NCI-H2227 treated with DMSO at 0.1 percent for 48 hours (cell line): Measurements from ENCODE around the gene NR4A2.

Experiments used
- DNase-seq: peaks from one replicate; lab custom pipeline; 2025; lab: John Stamatoyannopoulos, UW

The NR4A2 gene

GRCh38 chr2:156340377-156340776 is 7.9 kb upstream of the NR4A2 start:
- no peak for DNase-seq

DNA sequence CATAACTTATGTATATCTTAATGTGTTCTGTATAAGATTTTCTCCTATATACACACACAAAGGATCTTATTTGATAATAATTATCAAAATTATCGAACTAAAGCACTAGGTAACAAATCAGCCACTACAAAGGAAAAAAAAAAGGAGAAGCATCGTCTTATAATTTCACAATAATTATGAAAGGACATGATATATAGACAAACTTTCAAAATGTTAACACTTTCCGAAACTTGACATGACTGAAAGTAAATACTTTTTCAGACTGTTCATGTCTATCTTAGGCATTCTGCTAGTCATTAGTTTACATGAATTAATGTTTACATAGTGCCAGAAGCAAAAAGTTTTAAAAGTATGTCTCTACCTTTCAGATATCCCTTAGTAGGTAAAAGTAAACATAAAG is 7.3 kb upstream of the NR4A2 start:
- DNase-seq = no peak

DNA sequence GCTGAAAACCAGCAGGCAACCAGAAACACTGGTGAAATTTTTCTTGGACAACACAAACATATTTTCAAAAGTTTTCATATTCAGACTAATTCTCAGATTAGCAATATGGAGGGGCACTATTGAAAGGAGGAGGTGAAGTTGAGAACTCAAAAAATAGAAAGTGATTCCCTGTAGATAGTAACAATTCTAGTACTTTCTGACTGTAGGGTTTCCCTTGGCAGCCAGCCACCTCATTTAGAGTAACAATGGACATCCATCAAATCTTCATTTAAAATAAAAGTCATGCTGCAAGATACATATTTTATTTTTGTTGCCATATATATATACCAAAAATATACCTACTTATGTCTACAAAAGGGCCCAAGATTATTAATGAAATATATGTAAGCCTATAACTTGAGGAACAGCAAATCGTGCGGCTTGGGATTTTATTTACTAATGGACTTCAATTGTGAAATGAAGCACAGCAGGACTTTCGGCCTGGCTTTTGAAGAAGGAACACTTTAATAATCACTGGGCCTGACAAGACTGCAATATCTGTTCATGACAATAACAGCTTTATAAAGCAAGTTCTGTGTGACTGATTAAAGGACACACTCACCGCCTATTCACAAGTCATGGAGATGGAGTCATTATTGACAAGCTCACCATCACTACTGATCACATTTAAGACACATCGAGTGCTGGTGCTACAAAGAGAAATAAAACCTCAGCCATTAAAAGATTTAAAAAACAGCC is 6.8 kb upstream of the NR4A2 start:
- DNase-seq = peak; percentile 86

- no peak for DNase-seq
Measured at GRCh38 chr2:156338578-156338977, 6.1 kb upstream of the NR4A2 start.

DNA sequence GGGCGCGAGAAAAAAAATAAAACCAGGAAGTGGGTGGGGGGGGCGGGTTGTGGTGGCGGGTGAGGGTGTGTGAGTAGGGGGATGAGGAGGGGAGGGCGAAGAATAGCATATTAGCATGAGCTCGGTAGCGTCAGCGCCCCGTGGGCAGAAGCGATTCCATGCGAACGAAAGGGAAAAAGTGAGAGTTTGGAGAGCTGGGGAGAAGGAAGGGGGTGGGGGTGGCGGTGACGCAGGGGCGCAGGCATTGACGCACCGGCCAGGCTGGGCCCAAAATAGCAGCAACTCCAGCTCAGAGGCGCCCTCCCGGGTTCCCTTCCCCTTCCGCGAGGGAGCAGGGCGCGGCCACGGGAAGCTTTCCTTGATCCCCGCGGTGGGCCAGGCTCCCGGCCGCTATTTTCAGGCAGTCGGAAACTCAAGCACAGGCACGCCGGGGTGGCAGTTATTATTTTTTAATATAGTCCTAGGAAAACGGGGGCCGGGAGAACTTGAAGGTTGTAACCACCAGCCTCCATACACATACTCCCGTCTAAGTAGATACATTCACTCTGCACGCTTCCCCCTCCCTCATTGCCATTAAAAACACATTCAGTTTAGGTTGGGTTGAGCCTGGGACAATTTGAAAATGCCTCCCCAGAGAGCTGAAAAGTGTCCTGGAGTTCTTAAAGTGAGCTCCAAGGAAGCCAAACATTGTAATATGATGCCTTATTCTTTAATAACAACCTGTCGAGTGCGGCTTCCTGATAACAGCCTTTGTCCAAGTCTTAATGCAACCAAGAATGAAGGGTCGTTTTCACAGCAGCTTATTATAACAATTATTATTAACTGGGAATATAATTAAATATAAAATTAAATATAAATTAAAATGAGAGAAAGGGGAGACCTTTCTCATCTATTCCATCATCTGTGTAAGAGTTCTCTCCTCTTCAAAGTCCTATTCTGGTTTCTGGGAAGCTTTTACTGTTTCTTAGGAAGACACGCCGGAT is 2.3 kb upstream of the NR4A2 start:
- peak; percentile 93 for DNase-seq

- DNase-seq = peak; percentile 93
Measured at GRCh38 chr2:156333951-156334495, 1.5 kb upstream of the NR4A2 start.

DNA sequence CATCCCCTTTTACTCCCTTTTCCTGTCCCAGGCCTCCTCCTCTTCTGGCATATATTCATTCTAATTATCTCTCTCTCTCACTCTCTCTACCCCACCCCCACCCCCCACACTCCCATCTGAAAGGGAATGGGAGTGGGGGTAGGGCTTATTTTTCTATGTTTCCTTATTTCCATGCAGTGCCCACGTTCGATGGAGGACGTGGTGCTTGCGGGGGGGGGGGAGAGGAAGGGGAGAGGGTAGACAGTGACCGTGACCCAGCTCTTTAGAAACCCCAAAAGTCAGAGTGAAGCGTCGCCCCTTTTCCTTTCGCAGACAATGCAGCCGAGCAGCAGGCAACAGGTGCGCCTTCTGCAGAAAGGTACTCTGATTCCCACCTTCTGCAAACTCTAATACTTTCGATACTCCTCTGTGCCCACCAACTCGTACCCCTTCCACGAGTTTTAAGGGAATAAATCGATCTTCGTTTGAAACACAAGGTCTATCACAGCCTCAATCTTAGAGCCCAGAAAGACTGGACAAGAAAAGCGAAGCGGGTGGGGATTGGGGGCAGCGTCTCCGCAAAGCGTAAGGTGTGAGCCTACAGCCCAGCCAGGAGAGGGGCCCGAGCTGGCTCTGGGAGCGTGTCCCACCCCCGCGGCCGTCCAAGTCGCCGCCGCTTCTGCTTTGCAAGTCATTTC is 891 bp upstream of the NR4A2 start:
- DNase-seq = peak; percentile 78

- DNase-seq = no peak
Measured at GRCh38 chr2:156332284-156332533, 312 bp downstream of the NR4A2 start.

- peak; percentile 67 for DNase-seq
Measured at GRCh38 chr2:156331572-156332283, 793 bp downstream of the NR4A2 start.

DNA sequence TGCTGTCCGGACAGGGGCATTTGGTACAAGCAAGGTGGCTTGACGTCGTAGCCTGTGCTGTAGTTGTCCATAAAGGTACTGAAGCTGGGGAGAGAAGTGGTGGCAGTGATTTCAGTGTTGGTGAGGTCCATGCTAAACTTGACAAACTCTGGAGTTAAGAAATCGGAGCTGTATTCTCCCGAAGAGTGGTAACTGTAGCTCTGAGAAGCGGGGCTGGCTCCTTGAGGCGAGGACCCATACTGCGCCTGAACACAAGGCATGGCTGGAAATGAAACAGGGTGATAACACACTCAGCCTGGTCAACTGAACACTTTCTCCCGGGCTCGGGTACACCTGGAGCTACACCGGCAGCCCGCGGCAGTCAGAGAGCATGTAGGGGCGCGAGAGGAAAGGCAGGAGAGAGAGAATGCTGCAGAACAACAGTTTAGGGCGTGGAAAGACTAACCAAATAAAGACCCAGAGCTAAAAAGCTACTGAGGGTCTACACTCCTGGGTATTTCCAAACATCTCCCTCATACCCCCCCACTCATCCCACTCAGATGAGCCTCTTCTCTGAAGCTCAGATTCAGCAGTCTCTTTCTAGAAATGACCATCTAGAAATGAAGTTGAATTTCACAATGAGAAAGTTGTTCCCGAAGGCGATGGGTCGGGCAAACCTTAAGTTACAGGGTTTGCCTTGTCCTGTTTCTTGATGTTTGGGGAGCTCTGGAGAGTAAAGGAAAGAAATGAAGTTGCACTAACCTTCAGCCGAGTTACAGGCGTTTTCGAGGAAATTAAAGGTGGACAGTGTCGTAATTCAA is 2.4 kb downstream of the NR4A2 start:
- DNase-seq = no peak

GRCh38 chr2:156329031-156329926 is 3.2 kb downstream of the NR4A2 start:
- DNase-seq = no peak

GRCh38 chr2:156327835-156328695 is 4.5 kb downstream of the NR4A2 start:
- DNase-seq = no peak

- no peak for DNase-seq
Measured at GRCh38 chr2:156326526-156327095, 5.9 kb downstream of the NR4A2 start.

- DNase-seq = no peak
Measured at GRCh38 chr2:156325688-156326525, 6.6 kb downstream of the NR4A2 start.

GRCh38 chr2:156323754-156324153 is 8.8 kb downstream of the NR4A2 start:
- no peak for DNase-seq

GRCh38 chr2:156322686-156323231 is 9.8 kb downstream of the NR4A2 start:
- DNase-seq = no peak

- DNase-seq = no peak
Measured at GRCh38 chr2:156322051-156322685, 10.4 kb downstream of the NR4A2 start.
